ENCODE results near the gene NEO1.

NEO1 gene

GRCh38 chr15:73110201-73110600, 57.9 kb downstream of the NEO1 start:
- TF ChIP-seq CTCF (IDR thresholded peaks at IDR 0.05; ENCODE audit: low read depth, low read length, poor library complexity, severe bottlenecking) (no peak), EZH2phosphoT487 (IDR thresholded peaks at IDR 0.05; ENCODE audit: borderline replicate concordance, low read length) (no peak)
- no peaks in the 10 kb centered on the region for H4K20me1 ChIP-seq (ENCODE audit: control insufficient read depth, insufficient read depth, low read depth, low read length)
- no peaks in the 10 kb centered on the region for H3K4me1 ChIP-seq (ENCODE audit: control insufficient read depth, low read length)
- H3K27ac ChIP-seq (ENCODE audit: low read depth, low read length): no peak overlapping the region
- H3K4me3 ChIP-seq (ENCODE audit: low read length): no peak overlapping the region
- H3K79me2 ChIP-seq (ENCODE audit: control insufficient read depth, low read length): no peaks in the 10 kb centered on the region
- no peaks in the 10 kb centered on the region for H3K9me2 ChIP-seq (replicated peaks; ENCODE audit: control insufficient read depth, low read length)
- peaks cover 11% of the 10 kb centered on the region for H3K27me3 ChIP-seq (ENCODE audit: control insufficient read depth, low read length)
- no peaks in the 10 kb centered on the region for H3K9me3 ChIP-seq (ENCODE audit: control insufficient read depth, insufficient read depth, low read length)
- H3K4me2 ChIP-seq (ENCODE audit: low read length): no peak overlapping the region
- H3K36me3 ChIP-seq (ENCODE audit: control insufficient read depth, low read length): no peaks in the 10 kb centered on the region
- no peaks in the 10 kb centered on the region for H3F3A ChIP-seq (ENCODE audit: control insufficient read depth, insufficient read depth)

GRCh38 chr15:73114064-73114463, 61.8 kb downstream of the NEO1 start:
- no peaks in the 10 kb centered on the region for H3K9me2 ChIP-seq (replicated peaks; ENCODE audit: control insufficient read depth, low read length)
- H3K27ac ChIP-seq (ENCODE audit: low read depth, low read length): no peak overlapping the region
- H3K4me1 ChIP-seq (ENCODE audit: control insufficient read depth, low read length): no peaks in the 10 kb centered on the region
- no peaks in the 10 kb centered on the region for H3K36me3 ChIP-seq (ENCODE audit: control insufficient read depth, low read length)
- H3K27me3 ChIP-seq (ENCODE audit: control insufficient read depth, low read length): no peaks in the 10 kb centered on the region; the same call in 1 of the 2 replicates
- H3K9me3 ChIP-seq (ENCODE audit: control insufficient read depth, insufficient read depth, low read length): no peaks in the 10 kb centered on the region
- H4K20me1 ChIP-seq (ENCODE audit: control insufficient read depth, insufficient read depth, low read depth, low read length): no peaks in the 10 kb centered on the region
- H3K79me2 ChIP-seq (ENCODE audit: control insufficient read depth, low read length): no peaks in the 10 kb centered on the region
- no peak overlapping the region for H3K4me3 ChIP-seq (ENCODE audit: low read length)
- H3F3A ChIP-seq (ENCODE audit: control insufficient read depth, insufficient read depth): no peaks in the 10 kb centered on the region
- TF ChIP-seq EZH2phosphoT487 (IDR thresholded peaks at IDR 0.05; ENCODE audit: borderline replicate concordance, low read length) (no peak), CTCF (IDR thresholded peaks at IDR 0.05; ENCODE audit: low read depth, low read length, poor library complexity, severe bottlenecking) (no peak)
- H3K4me2 ChIP-seq (ENCODE audit: low read length): no peak overlapping the region

- Histone ChIP-seq H3K27me3 (ENCODE audit: control insufficient read depth, low read length) (no peaks in the 10 kb centered on the region; the same call in 1 of the 2 replicates), H3K27ac (ENCODE audit: low read depth, low read length) (no peak overlapping the region), H3K9me3 (ENCODE audit: control insufficient read depth, insufficient read depth, low read length) (no peaks in the 10 kb centered on the region), H3F3A (ENCODE audit: control insufficient read depth, insufficient read depth) (no peaks in the 10 kb centered on the region), H3K79me2 (ENCODE audit: control insufficient read depth, low read length) (no peaks in the 10 kb centered on the region), H3K4me3 (ENCODE audit: low read length) (no peak overlapping the region), H3K9me2 (replicated peaks; ENCODE audit: control insufficient read depth, low read length) (no peaks in the 10 kb centered on the region), H3K36me3 (ENCODE audit: control insufficient read depth, low read length) (no peaks in the 10 kb centered on the region), H4K20me1 (ENCODE audit: control insufficient read depth, insufficient read depth, low read depth, low read length) (no peaks in the 10 kb centered on the region), H3K4me1 (ENCODE audit: control insufficient read depth, low read length) (no peaks in the 10 kb centered on the region), H3K4me2 (ENCODE audit: low read length) (no peak overlapping the region)
- no peak for TF ChIP-seq CTCF (IDR thresholded peaks at IDR 0.05; ENCODE audit: low read depth, low read length, poor library complexity, severe bottlenecking)
- TF ChIP-seq EZH2phosphoT487 (IDR thresholded peaks at IDR 0.05; ENCODE audit: borderline replicate concordance, low read length): no peak
Observed at GRCh38 chr15:73116164-73116563, 63.9 kb downstream of the NEO1 start.
